Measurements from ENCODE around the gene CHRM4. TPM values are rescaled to one million over a fixed set of nuclear protein-coding genes. Genes with fewer than 3 reads are reported as not detected.
A peak's percentile ranks its signal among the peaks of the same experiment; 100 is the strongest.

Gene CHRM4
- total RNA-seq, 1 donor: 0.36 TPM

- Histone ChIP-seq H3K36me3 (ENCODE audit: insufficient read depth, low read length) (peaks cover 22% of the 10 kb centered on the region), H3K4me1 (ENCODE audit: insufficient read depth, low read length) (no peaks in the 10 kb centered on the region), H3K27ac (ENCODE audit: low read depth, low read length) (no peak overlapping the region), H3K9me3 (ENCODE audit: low read depth, low read length) (no peaks in the 10 kb centered on the region), H3K4me2 (ENCODE audit: insufficient read depth, low read length) (no peak overlapping the region), H4K20me1 (ENCODE audit: insufficient read depth, low read length) (peaks cover 13% of the 10 kb centered on the region), H3K27me3 (ENCODE audit: insufficient read depth, low read length) (no peaks in the 10 kb centered on the region), H2AFZ (ENCODE audit: low read length) (no peak overlapping the region), H3K79me2 (ENCODE audit: insufficient read depth, low read length) (peaks cover 3% of the 10 kb centered on the region), H3K4me3 (ENCODE audit: insufficient read depth, low read length) (no peak overlapping the region)
- DNase-seq (ENCODE audit: insufficient read length, low spot score, missing footprints): no peak
- TF ChIP-seq CTCF (IDR thresholded peaks at IDR 0.05; ENCODE audit: extremely low read depth, low read depth, low read length): no peak
Observed at GRCh38 chr11:46370253-46370652, 21.3 kb downstream of the CHRM4 start.

GRCh38 chr11:46369458-46370152 is 22.0 kb downstream of the CHRM4 start:
- no peak overlapping the region for H2AFZ ChIP-seq (ENCODE audit: low read length)

GRCh38 chr11:46367916-46368267 is 23.7 kb downstream of the CHRM4 start:
- peaks cover 26% of the 10 kb centered on the region for H4K20me1 ChIP-seq (ENCODE audit: insufficient read depth, low read length)
- H3K79me2 ChIP-seq (ENCODE audit: insufficient read depth, low read length): peaks cover 22% of the 10 kb centered on the region
- H3K27me3 ChIP-seq (ENCODE audit: insufficient read depth, low read length): no peaks in the 10 kb centered on the region
- peak; percentile 0 for TF ChIP-seq CTCF (IDR thresholded peaks at IDR 0.05; ENCODE audit: extremely low read depth, low read depth, low read length)
- peaks cover 11% of the 10 kb centered on the region for H3K4me1 ChIP-seq (ENCODE audit: insufficient read depth, low read length)
- H3K36me3 ChIP-seq (ENCODE audit: insufficient read depth, low read length): peaks cover 22% of the 10 kb centered on the region
- H2AFZ ChIP-seq (ENCODE audit: low read length): no peak overlapping the region
- H3K4me2 ChIP-seq (ENCODE audit: insufficient read depth, low read length): no peak overlapping the region
- no peak for DNase-seq (ENCODE audit: insufficient read length, low spot score, missing footprints)
- no peak overlapping the region for H3K4me3 ChIP-seq (ENCODE audit: insufficient read depth, low read length)
- H3K9me3 ChIP-seq (ENCODE audit: low read depth, low read length): no peaks in the 10 kb centered on the region
- no peak overlapping the region for H3K27ac ChIP-seq (ENCODE audit: low read depth, low read length)

More at GRCh38 chr11:46369458-46370152, 22.0 kb downstream of the CHRM4 start:
- H3K4me1 ChIP-seq (ENCODE audit: insufficient read depth, low read length): no peaks in the 10 kb centered on the region
- no peak overlapping the region for H3K4me2 ChIP-seq (ENCODE audit: insufficient read depth, low read length)
- H3K27ac ChIP-seq (ENCODE audit: low read depth, low read length): no peak overlapping the region
- DNase-seq (ENCODE audit: insufficient read length, low spot score, missing footprints): peak; percentile 98
- peaks cover 17% of the 10 kb centered on the region for H4K20me1 ChIP-seq (ENCODE audit: insufficient read depth, low read length)
- peaks cover 5% of the 10 kb centered on the region for H3K79me2 ChIP-seq (ENCODE audit: insufficient read depth, low read length)
- H3K27me3 ChIP-seq (ENCODE audit: insufficient read depth, low read length): no peaks in the 10 kb centered on the region
- TF ChIP-seq CTCF (IDR thresholded peaks at IDR 0.05; ENCODE audit: extremely low read depth, low read depth, low read length): peak; percentile 90
- peaks cover 22% of the 10 kb centered on the region for H3K36me3 ChIP-seq (ENCODE audit: insufficient read depth, low read length)
- no peak overlapping the region for H3K4me3 ChIP-seq (ENCODE audit: insufficient read depth, low read length)
- H3K9me3 ChIP-seq (ENCODE audit: low read depth, low read length): no peaks in the 10 kb centered on the region

- TF ChIP-seq CTCF (IDR thresholded peaks at IDR 0.05; ENCODE audit: extremely low read depth, low read depth, low read length): peak; percentile 64
- H2AFZ ChIP-seq (ENCODE audit: low read length): no peak overlapping the region
- H4K20me1 ChIP-seq (ENCODE audit: insufficient read depth, low read length): peaks cover 26% of the 10 kb centered on the region
- no peak overlapping the region for H3K27ac ChIP-seq (ENCODE audit: low read depth, low read length)
- H3K4me2 ChIP-seq (ENCODE audit: insufficient read depth, low read length): no peak overlapping the region
- peak; percentile 68 for DNase-seq (ENCODE audit: insufficient read length, low spot score, missing footprints)
- H3K4me3 ChIP-seq (ENCODE audit: insufficient read depth, low read length): no peak overlapping the region
- no peaks in the 10 kb centered on the region for H3K9me3 ChIP-seq (ENCODE audit: low read depth, low read length)
- peaks cover 19% of the 10 kb centered on the region for H3K36me3 ChIP-seq (ENCODE audit: insufficient read depth, low read length)
- H3K79me2 ChIP-seq (ENCODE audit: insufficient read depth, low read length): peaks cover 27% of the 10 kb centered on the region
- peaks cover 16% of the 10 kb centered on the region for H3K4me1 ChIP-seq (ENCODE audit: insufficient read depth, low read length)
- H3K27me3 ChIP-seq (ENCODE audit: insufficient read depth, low read length): no peaks in the 10 kb centered on the region
Observed at GRCh38 chr11:46367244-46367915, 24.2 kb downstream of the CHRM4 start.
